HG02759 (cell line): ENCODE measurements around the gene FAM236C.
"Not testable (repeated sequence)": the region's sequence is repeated elsewhere in the genome, so short reads cannot be mapped to it uniquely, and the experiment has no call there.

Experiments
- ATAC-seq: cut with Tn5 transposase; IDR thresholded peaks from one replicate; pipeline ENCODE4 v1.9.1; 2021; ENCODE audit warnings: mild to moderate bottlenecking, moderate library complexity; ENCODE audit not compliant: unreplicated experiment

The FAM236C gene

GRCh38 chrX:72912315-72912714, at the start of gene FAM236C:
TSS of gene FAM236C (plus strand) at chrX:72912615. CDS start at chrX:72912715, 100 bp downstream.
- not testable (repeated sequence) for ATAC-seq

DNA sequence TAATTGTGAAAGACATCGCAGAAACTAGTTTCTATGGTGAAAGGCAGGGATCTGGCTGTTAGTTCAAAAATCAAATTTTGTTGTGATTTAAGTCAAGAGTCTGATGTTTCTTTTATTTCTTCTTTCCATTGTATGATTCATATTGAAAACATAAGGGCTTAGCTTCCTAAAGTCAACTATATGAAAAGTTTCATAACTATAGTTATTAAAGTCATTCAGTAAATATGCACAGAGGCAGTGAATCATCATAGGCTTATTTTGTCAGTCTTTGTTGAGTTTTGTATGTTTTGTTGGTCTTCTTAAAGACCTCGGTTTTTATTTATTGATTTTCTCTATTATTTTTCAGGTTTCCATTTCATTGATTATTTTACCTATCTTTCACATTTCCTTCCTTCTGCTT, 29.5 kb upstream of the FAM236C start:
- not testable (repeated sequence) for ATAC-seq

DNA sequence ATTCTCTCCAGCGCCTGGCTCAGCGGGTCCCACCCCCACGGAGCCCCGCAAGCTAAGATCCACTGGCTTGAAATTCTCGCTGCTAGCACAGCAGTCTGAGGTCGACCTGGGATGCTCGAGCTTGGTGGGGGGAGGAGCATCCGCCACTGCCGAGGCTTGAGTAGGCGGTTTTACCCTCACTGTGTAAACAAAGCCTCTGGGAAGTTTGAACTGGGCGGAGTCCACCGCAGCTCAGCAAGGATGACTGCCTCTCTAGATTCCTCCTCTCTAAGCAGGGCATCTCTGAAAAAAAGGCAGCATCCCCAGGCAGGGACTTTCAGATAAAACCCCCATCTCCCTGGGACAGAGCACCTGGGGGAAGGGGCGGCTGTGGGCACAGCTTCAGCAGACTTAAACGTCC, 22.7 kb upstream of the FAM236C start:
- not testable (repeated sequence) for ATAC-seq

GRCh38 chrX:72916096-72916495, 3.7 kb downstream of the FAM236C start:
- ATAC-seq: not testable (repeated sequence)

DNA sequence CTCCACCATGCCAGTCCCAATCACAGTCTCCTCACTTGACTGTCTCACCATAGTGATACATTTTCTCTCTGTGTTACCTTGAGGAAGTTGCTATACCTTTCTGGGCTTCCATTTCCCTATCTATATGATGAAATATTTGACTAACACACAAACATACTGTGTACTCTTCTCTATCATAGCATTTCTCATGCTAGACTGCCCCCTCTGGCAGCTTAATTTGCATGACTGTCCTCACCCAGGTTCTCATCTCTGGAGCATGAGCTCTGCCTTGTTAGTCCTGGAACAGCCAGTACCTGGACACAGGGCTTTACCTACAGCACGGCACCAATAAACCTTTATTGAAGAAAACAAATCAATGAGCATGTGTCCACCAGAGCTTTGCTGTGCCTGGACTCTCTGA, 19.9 kb downstream of the FAM236C start:
- ATAC-seq: not testable (repeated sequence)

GRCh38 chrX:72936455-72936854, 24.0 kb downstream of the FAM236C start:
- ATAC-seq: not testable (repeated sequence)

DNA sequence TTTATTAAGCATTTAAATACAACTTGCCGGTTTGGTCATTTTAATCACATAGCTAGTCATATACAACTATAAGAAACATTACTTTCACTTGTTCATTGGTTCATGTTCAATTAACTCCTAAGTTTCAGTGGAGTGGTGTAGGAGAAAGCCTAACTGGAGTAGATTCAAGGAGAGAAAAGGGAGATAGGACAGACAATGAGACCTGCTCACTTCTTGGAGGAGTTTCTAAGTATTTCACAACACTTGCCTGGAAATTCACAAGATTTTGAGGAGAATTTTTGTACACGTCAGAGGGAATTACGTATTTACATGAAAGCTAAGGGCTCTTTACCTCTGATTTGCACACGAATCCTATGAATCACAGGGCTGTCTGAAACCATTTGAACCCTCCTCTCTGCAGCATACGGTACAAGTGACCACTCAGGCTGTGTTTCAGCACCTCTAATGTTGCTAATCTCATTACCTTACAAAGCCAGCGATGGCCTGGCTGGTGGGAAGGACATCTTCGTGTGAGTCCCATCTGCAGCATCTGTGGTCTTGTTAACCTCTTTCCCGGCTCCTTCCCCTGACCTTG, 24.6 kb downstream of the FAM236C start:
- not testable (repeated sequence) for ATAC-seq

DNA sequence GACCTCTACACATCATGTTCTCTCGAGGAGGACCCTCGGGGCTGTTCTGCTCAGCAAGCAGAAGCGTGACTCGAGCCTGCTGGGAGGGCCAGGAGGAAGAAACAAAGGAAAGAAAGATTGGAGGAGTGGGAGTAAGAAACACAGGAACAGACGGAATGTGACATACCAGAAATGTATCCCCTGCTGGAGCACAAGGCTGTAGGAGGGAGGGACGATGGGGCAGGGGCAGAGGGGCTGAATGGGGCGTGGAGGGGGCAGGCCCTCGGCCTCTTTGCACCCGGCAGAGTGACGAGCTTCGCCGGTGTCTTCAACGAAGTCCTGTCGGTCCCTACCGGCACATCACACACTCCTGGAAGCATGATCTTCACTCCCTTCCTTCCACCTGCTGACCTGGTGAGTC, 25.5 kb downstream of the FAM236C start, which contains the start of gene FAM236A:
TSS of gene FAM236A (plus strand) at position 301 of the 400 bp plus-strand sequence. CDS start at position 358, 57 bp downstream.
- not testable (repeated sequence) for ATAC-seq

DNA sequence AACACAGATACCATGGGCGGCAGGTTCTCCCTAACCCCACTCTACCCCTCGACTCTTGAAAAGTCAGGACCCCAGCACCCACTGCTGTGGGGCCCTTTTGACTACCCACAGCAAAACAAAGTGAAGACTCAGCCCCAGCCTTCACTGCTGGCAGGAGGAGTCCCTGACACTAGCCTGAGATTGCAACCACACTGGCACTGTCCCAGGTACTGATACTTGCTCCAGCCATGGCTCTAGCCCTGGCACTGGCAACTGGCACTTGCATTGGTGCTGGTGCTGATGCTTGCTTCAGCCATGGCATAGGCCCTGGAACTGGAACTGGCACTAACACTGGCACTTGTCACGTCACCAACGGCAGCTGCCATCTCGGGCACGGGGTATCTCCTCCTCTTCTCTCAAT, 29.9 kb downstream of the FAM236C start:
- ATAC-seq: not testable (repeated sequence)

DNA sequence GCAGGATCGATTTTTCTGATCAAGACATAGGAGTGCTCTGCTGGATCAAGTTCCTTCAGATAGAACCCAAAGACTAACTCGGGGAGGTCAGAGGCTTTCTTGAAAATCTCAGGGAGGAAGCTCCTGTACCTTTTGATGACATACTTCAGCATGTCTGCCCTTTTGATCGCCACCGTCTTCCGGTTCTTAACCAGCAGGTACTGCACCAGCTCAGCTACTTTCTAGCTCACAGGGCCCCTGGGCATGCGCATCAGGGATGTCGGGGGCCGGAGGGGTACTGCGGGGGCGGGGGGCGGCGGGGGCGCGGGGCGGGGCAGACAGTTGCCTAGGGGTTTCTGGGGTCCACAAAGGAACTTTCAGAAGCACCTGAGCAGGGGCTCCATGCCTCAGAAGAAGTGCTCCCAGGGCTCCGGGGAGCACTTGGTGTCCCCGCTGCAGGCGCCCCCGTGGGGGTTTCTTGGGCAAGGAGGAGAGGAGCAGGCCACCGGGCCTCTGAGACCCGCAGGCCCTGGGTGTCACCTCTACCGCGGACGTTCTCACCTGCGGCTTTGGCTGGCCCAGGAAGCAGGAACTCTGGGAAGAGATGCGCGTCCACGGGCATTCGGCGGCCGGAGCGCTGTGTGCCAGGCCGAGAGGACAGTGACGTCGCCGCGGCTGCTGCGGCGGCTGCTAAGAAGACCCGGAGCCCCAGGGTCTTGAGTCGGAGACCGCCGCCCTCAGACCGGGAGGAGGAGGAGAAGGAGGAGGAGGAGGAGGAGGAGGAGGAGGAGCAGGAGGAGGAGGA, 30.8 kb downstream of the FAM236C start:
- ATAC-seq: peak; percentile 85

GRCh38 chrX:72943819-72944169, 31.4 kb downstream of the FAM236C start, which contains the start of gene DMRTC1:
TSS of gene DMRTC1 (minus strand) at chrX:72943837. CDS start at chrX:72875694, 68,143 bp downstream.
- ATAC-seq: peak; percentile 87

- ATAC-seq: not testable (repeated sequence)
These were observed 47.6 kb downstream of the FAM236C start for GRCh38 chrX:72959971-72960370.
